ENCODE data around the gene PLCL1. TPM values are rescaled to one million over a fixed set of nuclear protein-coding genes. Genes with fewer than 3 reads are reported as not detected.

Gene PLCL1
- total and polyA plus RNA-seq, 10 of the 15 experiments (the other 5 are each of a cell fraction or from before 2014, with no cell fraction given), result 0.03 to 1.5 (median 0.22) TPM

DNA sequence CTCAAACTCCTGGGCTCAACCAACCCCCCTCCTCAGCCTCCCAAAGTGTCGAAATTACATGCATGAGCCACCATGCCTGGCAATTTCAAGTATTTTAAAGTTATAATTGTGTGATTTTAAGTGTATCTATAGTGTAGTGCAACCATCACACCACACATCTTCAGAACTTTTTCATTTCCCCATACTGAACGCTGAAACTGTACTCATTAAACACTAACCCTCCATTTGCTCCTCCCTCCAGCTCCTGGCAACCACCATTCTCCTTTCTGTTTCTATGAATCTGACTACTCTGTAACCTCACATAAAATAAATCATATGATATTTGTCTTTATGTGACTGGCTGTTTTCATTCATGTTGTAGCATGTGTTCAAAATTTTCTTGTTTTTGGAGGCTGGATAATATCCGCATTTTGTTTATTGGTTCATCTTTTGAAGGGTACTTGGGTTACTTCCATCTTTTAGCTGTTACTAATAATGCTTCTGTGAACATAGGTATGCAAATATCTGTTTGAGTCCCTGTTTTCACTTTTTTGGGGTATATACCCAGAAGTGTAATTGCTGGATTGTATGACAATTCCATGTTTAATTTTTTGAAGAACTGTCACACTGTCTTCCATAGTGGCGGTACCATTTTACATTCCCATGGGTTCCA lies 188.2 kb downstream of the PLCL1 start (continued):
- TF ChIP-seq, protein P1, sequence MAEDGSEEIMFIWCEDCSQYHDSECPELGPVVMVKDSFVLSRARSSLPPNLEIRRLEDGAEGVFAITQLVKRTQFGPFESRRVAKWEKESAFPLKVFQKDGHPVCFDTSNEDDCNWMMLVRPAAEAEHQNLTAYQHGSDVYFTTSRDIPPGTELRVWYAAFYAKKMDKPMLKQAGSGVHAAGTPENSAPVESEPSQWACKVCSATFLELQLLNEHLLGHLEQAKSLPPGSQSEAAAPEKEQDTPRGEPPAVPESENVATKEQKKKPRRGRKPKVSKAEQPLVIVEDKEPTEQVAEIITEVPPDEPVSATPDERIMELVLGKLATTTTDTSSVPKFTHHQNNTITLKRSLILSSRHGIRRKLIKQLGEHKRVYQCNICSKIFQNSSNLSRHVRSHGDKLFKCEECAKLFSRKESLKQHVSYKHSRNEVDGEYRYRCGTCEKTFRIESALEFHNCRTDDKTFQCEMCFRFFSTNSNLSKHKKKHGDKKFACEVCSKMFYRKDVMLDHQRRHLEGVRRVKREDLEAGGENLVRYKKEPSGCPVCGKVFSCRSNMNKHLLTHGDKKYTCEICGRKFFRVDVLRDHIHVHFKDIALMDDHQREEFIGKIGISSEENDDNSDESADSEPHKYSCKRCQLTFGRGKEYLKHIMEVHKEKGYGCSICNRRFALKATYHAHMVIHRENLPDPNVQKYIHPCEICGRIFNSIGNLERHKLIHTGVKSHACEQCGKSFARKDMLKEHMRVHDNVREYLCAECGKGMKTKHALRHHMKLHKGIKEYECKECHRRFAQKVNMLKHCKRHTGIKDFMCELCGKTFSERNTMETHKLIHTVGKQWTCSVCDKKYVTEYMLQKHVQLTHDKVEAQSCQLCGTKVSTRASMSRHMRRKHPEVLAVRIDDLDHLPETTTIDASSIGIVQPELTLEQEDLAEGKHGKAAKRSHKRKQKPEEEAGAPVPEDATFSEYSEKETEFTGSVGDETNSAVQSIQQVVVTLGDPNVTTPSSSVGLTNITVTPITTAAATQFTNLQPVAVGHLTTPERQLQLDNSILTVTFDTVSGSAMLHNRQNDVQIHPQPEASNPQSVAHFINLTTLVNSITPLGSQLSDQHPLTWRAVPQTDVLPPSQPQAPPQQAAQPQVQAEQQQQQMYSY (CRISPR knock-in tag; IDR thresholded peaks at IDR 0.05), result no peak
- TF ChIP-seq KDM1A (IDR thresholded peaks at IDR 0.05; ENCODE audit: borderline replicate concordance) (no peak), RAD51 (IDR thresholded peaks at IDR 0.05) (0 out of 2 replicates have a peak, but pooled peaks have one; percentile 26), CHD2 (IDR thresholded peaks at IDR 0.05; ENCODE audit: borderline replicate concordance, low read depth, low read length) (no peak), ZNF592 (IDR thresholded peaks at IDR 0.05) (no peak), CEBPB (IDR thresholded peaks at IDR 0.05; ENCODE audit: borderline replicate concordance in 1 of 2, low read depth in 2 of 2, low read length in 2 of 2) (no peak)
